GM18858 (cell line): ENCODE measurements around the gene KRTAP3-1.
"Not testable (repeated sequence)": the region's sequence is repeated elsewhere in the genome, so short reads cannot be mapped to it uniquely, and the experiment has no call there.

Source experiments
- ATAC-seq: cut with Tn5 transposase; IDR thresholded peaks from one replicate; pipeline ENCODE4 v1.9.1; 2021; ENCODE audit not compliant: unreplicated experiment

Gene KRTAP3-1

GRCh38 chr17:41008811-41009210 lies at the start of gene KRTAP3-1:
KRTAP3-1 (minus strand) TSS chr17:41009128; CDS start chr17:41009074, 54 bp downstream.
- ATAC-seq = no peak

DNA sequence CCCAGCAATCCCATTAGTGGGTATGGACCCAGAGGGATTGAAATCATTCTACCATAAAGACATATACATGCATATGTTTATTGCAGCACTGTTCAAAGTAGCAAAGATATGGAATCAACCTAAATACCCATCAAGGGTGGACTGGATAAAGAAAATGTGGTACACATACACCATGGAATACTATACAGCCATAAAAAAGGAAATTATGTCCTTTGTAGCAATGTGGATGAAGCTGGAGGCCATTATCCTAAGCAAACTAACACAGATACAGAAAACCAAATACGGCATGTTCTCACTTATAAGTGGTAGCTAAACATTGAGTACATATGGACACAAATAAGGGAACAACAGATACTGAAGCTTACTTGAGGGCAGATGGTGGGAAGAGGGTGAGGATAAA lies 48.6 kb upstream of the KRTAP3-1 start:
- ATAC-seq = no peak

- not testable (repeated sequence) for ATAC-seq
Measured at GRCh38 chr17:41055130-41055529, 46.2 kb upstream of the KRTAP3-1 start, which contains the start of gene KRTAP2-2. KRTAP2-2 (minus strand) TSS chr17:41055230; CDS start chr17:41055211, 19 bp downstream.

DNA sequence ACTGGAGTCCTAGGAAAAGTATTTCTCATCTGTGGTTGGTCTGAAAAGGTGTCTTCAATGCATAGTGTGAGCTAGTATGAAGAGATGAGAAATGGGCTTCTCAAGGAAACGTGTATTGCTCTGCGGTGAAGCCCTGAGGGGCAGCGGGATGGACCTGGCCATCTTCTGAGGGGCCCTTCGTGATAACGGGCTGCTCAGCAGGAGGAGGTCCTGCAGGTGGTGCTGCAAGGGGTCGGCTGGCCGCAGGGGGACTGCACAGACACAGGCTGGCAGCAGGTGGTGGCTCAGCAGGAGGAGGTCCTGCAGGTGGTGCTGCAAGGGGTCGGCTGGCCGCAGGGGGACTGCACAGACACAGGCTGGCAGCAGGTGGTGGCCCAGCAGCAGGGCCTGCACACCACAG lies 45.6 kb upstream of the KRTAP3-1 start:
- not testable (repeated sequence) for ATAC-seq

- ATAC-seq = no peak
Measured at GRCh38 chr17:41054025-41054424, 45.1 kb upstream of the KRTAP3-1 start.

DNA sequence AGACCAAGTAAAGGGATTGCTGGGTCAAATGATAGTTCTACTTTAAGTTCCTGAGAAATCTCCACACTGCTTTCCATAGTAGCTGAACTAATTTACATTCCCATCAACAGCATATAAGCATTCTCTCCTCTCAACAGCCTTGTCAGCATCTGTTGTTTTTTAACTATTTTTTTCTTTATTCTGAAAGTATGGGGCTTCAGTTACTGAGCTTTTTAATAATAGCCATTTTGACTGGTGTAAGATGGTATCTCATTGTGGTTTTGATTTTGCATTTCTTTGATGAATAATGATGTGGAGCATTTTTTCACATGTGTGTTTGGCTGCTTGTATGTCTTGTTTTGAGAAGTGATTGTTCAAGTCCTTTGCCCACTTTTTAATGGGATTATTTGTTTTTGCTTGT lies 43.6 kb upstream of the KRTAP3-1 start:
- ATAC-seq = no peak

- ATAC-seq = no peak
Measured at GRCh38 chr17:41049110-41049509, 40.2 kb upstream of the KRTAP3-1 start.

DNA sequence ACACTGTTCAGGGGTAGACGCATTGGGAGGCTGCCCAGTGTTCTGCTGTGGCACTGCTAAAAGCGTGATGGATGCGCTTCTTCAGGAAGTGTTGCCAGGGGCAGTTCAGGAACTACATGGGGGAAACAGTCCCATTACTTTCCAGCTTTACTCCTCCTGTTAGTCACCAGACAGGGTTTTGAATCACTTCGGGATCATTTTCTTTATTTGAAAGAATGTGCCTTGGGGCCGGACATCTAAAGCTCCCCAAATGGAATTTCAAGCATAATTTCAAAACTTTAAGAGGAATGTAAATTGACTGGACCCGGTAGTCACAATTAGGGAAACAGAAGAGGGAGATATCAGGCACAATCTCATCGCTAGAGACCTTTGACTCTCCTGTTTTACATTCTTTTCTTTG lies 39.5 kb upstream of the KRTAP3-1 start:
- ATAC-seq = no peak

GRCh38 chr17:41046735-41047465 lies 38.0 kb upstream of the KRTAP3-1 start, which contains the start of gene KRTAP2-1:
KRTAP2-1 (minus strand) TSS chr17:41047316; CDS start chr17:41047267, 49 bp downstream.
- ATAC-seq = not testable (repeated sequence)

GRCh38 chr17:41042953-41043352 lies 34.0 kb upstream of the KRTAP3-1 start:
- ATAC-seq = no peak

DNA sequence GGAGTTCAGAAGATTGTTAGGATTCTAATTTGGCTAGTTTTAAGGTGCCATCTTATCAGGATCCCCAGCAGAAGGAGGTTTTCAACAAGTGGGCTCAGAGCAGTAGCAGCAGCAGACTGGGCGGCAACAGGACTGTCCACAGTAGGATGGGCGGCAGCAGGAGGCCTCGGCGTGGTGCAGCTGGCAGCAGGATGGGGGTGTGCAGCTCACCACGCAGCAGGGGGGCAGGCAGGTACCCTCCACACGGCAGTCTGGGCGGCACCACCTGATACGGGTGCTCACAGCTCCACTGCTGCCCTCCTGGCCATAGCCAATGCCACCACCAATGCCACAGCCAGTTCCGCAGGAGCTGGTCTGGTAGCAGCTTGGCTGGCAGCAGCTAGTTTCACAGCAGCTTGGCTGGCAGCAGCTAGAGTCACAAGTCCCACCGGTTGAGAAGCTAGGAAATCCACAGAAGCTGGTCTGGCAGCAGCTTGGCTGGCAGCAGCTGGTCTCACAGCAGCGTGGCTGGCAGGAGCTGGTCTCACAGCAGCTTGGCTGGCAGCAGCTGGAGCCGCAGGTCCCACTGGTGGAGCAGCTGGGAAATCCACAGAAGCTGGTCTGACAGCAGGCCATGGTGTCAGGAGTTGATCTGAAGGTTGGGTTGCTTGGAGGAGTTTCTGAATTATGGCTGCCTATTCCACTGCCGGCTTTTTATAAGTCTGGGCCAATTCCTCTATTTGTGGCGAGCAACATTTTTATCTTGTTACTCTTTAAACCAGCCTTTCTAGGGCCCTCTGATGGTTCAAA lies 32.0 kb upstream of the KRTAP3-1 start, which contains the start of gene KRTAP1-1:
Gene KRTAP1-1 (minus strand): TSS at position 668 of the 789 bp plus-strand sequence. CDS start 53 bp downstream, at position 615.
- ATAC-seq = not testable (repeated sequence)

GRCh38 chr17:41037853-41038350 lies 29.0 kb upstream of the KRTAP3-1 start:
- ATAC-seq = no peak

DNA sequence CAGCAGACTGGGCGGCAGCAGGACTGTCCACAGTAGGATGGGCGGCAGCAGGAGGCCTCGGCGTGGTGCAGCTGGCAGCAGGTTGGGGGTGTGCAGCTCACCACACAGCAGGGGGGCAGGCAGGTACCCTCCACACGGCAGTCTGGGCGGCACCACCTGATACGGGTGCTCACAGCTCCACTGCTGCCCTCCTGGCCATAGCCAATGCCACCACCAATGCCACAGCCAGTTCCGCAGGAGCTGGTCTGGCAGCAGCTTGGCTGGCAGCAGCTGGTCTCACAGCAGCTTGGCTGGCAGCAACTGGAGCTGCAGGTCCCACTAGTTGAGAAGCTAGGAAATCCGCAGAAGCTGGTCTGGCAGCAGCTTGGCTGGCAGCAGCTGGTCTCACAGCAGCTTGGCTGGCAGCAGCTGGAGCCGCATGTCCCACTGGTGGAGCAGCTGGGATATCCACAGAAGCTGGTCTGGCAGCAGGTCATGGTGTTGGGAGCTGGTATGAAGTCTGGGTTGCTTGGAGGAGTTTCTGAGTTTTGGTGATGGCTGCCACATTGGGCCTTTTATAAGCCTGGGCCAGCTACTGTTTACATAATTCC lies 25.5 kb upstream of the KRTAP3-1 start, which contains the start of gene KRTAP1-3:
Gene KRTAP1-3 (minus strand): TSS at position 529 of the 590 bp plus-strand sequence. CDS start 53 bp downstream, at position 476.
- not testable (repeated sequence) for ATAC-seq

- no peak for ATAC-seq
Measured at GRCh38 chr17:41029633-41030245, 20.8 kb upstream of the KRTAP3-1 start, which contains the start of gene KRTAP1-4. KRTAP1-4 (minus strand) TSS chr17:41030195; CDS start chr17:41030078, 117 bp downstream.

DNA sequence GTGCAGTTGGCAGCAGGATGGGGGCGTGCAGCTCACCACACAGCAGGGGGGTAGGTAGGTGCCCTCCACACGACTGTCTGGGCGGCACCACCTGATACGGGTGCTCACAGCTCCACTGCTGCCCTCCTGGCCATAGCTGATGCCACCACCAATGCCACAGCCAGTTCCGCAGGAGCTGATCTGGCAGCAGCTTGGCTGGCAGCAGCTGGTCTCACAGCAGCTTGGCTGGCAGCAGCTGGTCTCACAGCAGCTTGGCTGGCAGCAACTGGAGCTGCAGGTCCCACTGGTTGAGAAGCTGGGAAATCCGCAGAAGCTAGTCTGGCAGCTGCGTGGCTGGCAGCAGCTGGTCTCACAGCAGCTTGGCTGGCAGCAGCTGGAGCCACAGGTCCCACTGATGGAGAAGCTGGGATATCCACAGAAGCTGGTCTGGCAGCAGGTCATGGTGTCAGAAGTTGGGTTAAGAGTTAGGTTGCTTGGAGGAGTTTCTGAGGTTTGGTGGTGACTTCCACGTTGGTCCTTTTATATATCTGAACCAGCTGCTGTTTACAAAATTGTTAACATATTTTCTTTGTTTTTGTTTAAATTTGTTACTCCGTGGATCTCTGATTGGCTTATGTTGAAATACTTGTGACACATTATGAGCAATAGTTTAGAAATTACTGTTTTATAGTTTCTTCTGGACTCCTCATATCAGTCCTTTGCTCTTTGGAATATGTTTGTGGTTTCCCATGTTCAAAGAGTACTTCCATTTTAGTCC lies 18.0 kb upstream of the KRTAP3-1 start, which contains the start of gene KRTAP1-5:
Gene KRTAP1-5 (minus strand): TSS at position 494 of the 757 bp plus-strand sequence. CDS start 53 bp downstream, at position 441.
- no peak for ATAC-seq

DNA sequence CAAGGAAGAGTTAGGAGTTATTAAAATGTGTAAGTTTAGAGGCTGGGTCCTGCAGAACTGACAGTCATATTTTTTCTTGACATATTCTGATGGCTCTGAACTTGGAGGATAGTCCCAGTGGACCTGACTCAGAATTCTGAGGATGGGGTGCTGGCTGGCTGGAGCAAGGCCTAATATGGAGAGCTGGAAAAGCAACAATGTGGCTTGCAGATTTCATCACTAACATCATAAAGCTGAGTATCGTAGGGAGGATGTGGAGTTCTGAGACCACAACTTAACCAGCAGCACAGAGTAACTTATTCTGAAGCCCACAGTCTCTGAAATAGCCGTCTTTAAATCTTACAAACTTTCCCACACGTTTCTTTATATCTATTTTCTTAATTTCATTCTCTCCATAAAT lies 15.8 kb upstream of the KRTAP3-1 start:
- no peak for ATAC-seq

GRCh38 chr17:41020336-41020735 lies 11.4 kb upstream of the KRTAP3-1 start:
- ATAC-seq = no peak

DNA sequence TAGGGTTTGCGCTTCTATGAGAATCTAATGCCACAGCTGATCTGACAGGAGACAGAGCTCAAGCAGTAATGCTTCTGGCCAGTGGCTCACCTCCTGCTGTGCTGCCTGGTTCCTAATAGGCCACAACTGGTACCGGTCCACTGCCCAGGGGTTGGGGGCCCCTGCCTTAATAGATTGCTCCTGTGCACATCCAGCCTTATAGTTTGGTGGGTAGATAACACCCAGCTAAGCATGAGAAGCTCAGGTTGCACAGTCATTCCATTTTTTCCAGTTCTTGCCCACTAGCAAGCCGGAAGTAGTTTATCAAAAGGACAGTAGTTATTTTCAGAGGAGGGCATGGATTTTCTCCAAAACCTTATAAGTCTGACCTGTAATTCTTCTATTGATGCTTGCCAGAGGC lies 10.5 kb upstream of the KRTAP3-1 start:
- no peak for ATAC-seq

GRCh38 chr17:41018541-41018940 lies 9.6 kb upstream of the KRTAP3-1 start:
- no peak for ATAC-seq
